Sigmoid colon (tissue), 7 donors: ENCODE results near the gene LHPP. TPM values are rescaled to one million over a fixed set of nuclear protein-coding genes. Genes with fewer than 3 reads are reported as not detected.

Experiments
- DNase-seq: peaks from one replicate; pipeline ENCODE4 v3.0.0-alpha.2; 2019
- H3K27ac ChIP-seq, 4 donors: fragments of 200-600 bp; sonication (generic); one replicate each; pipeline ENCODE4 v1.5.1; 2016 to 2019; ENCODE audit warnings: mild to moderate bottlenecking in 1 of 4
- H3K27me3 ChIP-seq, 3 donors: fragments of 200-600 bp; sonication (generic); one replicate each; pipeline ENCODE4 v1.5.1; 2019; ENCODE audit warnings: mild to moderate bottlenecking in 1 of 3
- H3K36me3 ChIP-seq, 4 donors: fragments of 200-600 bp; sonication (generic); one replicate each; pipeline ENCODE4 v1.5.1; 2016 to 2019
- H3K4me1 ChIP-seq, 4 donors: fragments of 200-600 bp; sonication (generic); one replicate each; pipeline ENCODE4 v1.5.1; 2017 to 2019
- H3K4me3 ChIP-seq, 4 donors: fragments of 200-600 bp; sonication (generic); one replicate each; pipeline ENCODE4 v1.5.1; 2017 to 2019; ENCODE audit warnings: mild to moderate bottlenecking in 2 of 4, moderate library complexity in 1 of 4
- H3K9me3 ChIP-seq, 4 donors: fragments of 200-600 bp in 3 of 4; sonication (generic) in 3 of 4; one replicate each; pipeline versions ENCODE4 v1.5.1 to v1.6.1; 2013 to 2019
- CTCF ChIP-seq, 4 experiments: fragments of 450-650 bp in 3 of 4; fragments of 200-600 bp in 1 of 4; IDR thresholded peaks; one replicate each; pipeline ENCODE4 v1.5.1; 2016 to 2019; ENCODE audit warnings: antibody characterized with exemption in 4 of 4, mild to moderate bottlenecking in 3 of 4, moderate library complexity in 2 of 4
- EP300 ChIP-seq, 4 donors: sonication (generic); formaldehyde crosslinking; IDR thresholded peaks; one replicate each; pipeline ENCODE4 v1.6.1; 2017; ENCODE audit warnings: antibody characterized with exemption in 4 of 4
- POLR2A ChIP-seq, 2 donors: fragments of 450-650 bp; IDR thresholded peaks; one replicate each; pipeline ENCODE4 v1.6.1; 2016; ENCODE audit warnings: antibody characterized with exemption in 2 of 2, mild to moderate bottlenecking in 2 of 2, moderate library complexity in 2 of 2
- POLR2AphosphoS5 ChIP-seq, 4 donors: sonication (generic); formaldehyde crosslinking; IDR thresholded peaks; one replicate each; pipeline ENCODE4 v1.6.1; 2017; ENCODE audit warnings: antibody characterized with exemption in 4 of 4
- WGBS, 2 donors: extraction: QIAGEN DNeasy Blood & Tissue Kit; methylation state at CpG; one replicate each; pipeline ENCODE4 v1.1.7; 2013; 5-methylcytosine and 5-hydroxymethylcytosine counted together
- intact Hi-C: fragments of 100-400 bp; cut with DNase I; formaldehyde crosslinking; loops from one replicate; pipeline ENCODE4 v1.15.1; 2023
- polyA plus RNA-seq, 3 donors: library from polyadenylated mRNA; stranded (reverse); fragments of 200-250 nt; gene quantifications; one replicate each; pipeline ENCODE4 v1.2.3, GENCODE V29; 2013
- total RNA-seq, 4 donors: library from RNA; depleted of rRNA; stranded (reverse); fragments of >200 nt; gene quantifications; one replicate each; pipeline ENCODE4 v1.1.0, GENCODE V29; 2016
- donor health status: healthy with polysubstance abuse.
- donor health status: Bipolar disorder and iron deficiency.
- donor health status: healthy.

LHPP gene
- total and polyA plus RNA-seq, 7 donors: 17.1 to 35.7 (median 20.6) TPM

- TF ChIP-seq EP300 (IDR thresholded peaks at IDR 0.05): no peak
- H3K4me1 ChIP-seq: peaks cover 0 to 78% (median 46%) of the 10 kb centered on the region in 4 donors
- H3K27me3 ChIP-seq: no peaks in the 10 kb centered on the region
These were observed 164.2 kb downstream of the LHPP start for GRCh38 chr10:124625831-124626238.

GRCh38 chr10:124626759-124627380 is 165.2 kb downstream of the LHPP start:
- intact Hi-C loops: no loop called here
- Histone ChIP-seq H3K27ac (no peak overlapping the region), H3K4me3 (no peak overlapping the region), H3K36me3 (peaks cover 0 to 11% (median 1%) of the 10 kb centered on the region in 4 donors), H3K9me3 (no peaks in the 10 kb centered on the region), H3K4me1 (peaks cover 0 to 75% (median 44%) of the 10 kb centered on the region in 4 donors), H3K27me3 (no peaks in the 10 kb centered on the region)
- WGBS, 2 donors: 14 to 45% methylated on average over 13 of the region's 13 CpGs
- no peak for DNase-seq
- TF ChIP-seq POLR2AphosphoS5 (IDR thresholded peaks at IDR 0.05) (no peak), CTCF (IDR thresholded peaks at IDR 0.05) (no peak), EP300 (IDR thresholded peaks at IDR 0.05) (no peak), POLR2A (IDR thresholded peaks at IDR 0.05) (no peak)

More at GRCh38 chr10:124625831-124626238, 164.2 kb downstream of the LHPP start:
- no peak for DNase-seq
- intact Hi-C loops: no loop called here
- H3K9me3 ChIP-seq: no peaks in the 10 kb centered on the region
- no peak overlapping the region for H3K4me3 ChIP-seq
- no peak overlapping the region for H3K27ac ChIP-seq
- 90 to 91% methylated on average over 23 of the region's 23 CpGs for WGBS, 2 donors
- H3K36me3 ChIP-seq: peaks cover 0 to 11% (median 1%) of the 10 kb centered on the region in 4 donors

GRCh38 chr10:124627866-124628675 is 166.4 kb downstream of the LHPP start:
- DNase-seq: no peak
- H3K27ac ChIP-seq: peak overlapping the region; percentile 21 to 59 (median 36)
- intact Hi-C loops: no loop called here
- no peaks in the 10 kb centered on the region for H3K27me3 ChIP-seq
- peaks cover 0 to 2% (median 0%) of the 10 kb centered on the region in 4 donors for H3K36me3 ChIP-seq
- WGBS, 2 donors: 77 to 80% methylated on average over 12 of the region's 12 CpGs
- H3K4me3 ChIP-seq: no peak overlapping the region
- H3K4me1 ChIP-seq: peaks cover 0 to 80% (median 48%) of the 10 kb centered on the region in 4 donors
- no peaks in the 10 kb centered on the region for H3K9me3 ChIP-seq
- no peak for TF ChIP-seq CTCF (IDR thresholded peaks at IDR 0.05)
- no peak for TF ChIP-seq POLR2A (IDR thresholded peaks at IDR 0.05)
- TF ChIP-seq EP300 (IDR thresholded peaks at IDR 0.05): no peak
- TF ChIP-seq POLR2AphosphoS5 (IDR thresholded peaks at IDR 0.05): no peak

- intact Hi-C loops: no loop called here
- Histone ChIP-seq H3K36me3 (no peaks in the 10 kb centered on the region), H3K9me3 (no peaks in the 10 kb centered on the region), H3K4me3 (no peak overlapping the region), H3K4me1 (peaks cover 0 to 80% (median 48%) of the 10 kb centered on the region in 4 donors), H3K27ac (peak overlapping the region; percentile 21 to 59 (median 36)), H3K27me3 (no peaks in the 10 kb centered on the region)
- no peak for DNase-seq
- TF ChIP-seq EP300 (IDR thresholded peaks at IDR 0.05): no peak
- no peak for TF ChIP-seq POLR2AphosphoS5 (IDR thresholded peaks at IDR 0.05)
- TF ChIP-seq CTCF (IDR thresholded peaks at IDR 0.05): no peak
- TF ChIP-seq POLR2A (IDR thresholded peaks at IDR 0.05): no peak
- WGBS, 2 donors: 79 to 89% methylated on average over 9 of the region's 9 CpGs
These were observed 167.0 kb downstream of the LHPP start for GRCh38 chr10:124628676-124629021.

GRCh38 chr10:124629415-124629814 is 167.8 kb downstream of the LHPP start:
- intact Hi-C loops: no loop called here
- no peak for TF ChIP-seq EP300 (IDR thresholded peaks at IDR 0.05)
- no peak for TF ChIP-seq POLR2A (IDR thresholded peaks at IDR 0.05)
- TF ChIP-seq POLR2AphosphoS5 (IDR thresholded peaks at IDR 0.05): no peak
- TF ChIP-seq CTCF (IDR thresholded peaks at IDR 0.05): no peak
- Histone ChIP-seq H3K9me3 (no peaks in the 10 kb centered on the region), H3K27me3 (no peaks in the 10 kb centered on the region), H3K36me3 (no peaks in the 10 kb centered on the region), H3K27ac (peak overlapping the region; percentile 25 to 59 (median 40)), H3K4me3 (no peak overlapping the region), H3K4me1 (peaks cover 0 to 74% (median 45%) of the 10 kb centered on the region in 4 donors)
- DNase-seq: no peak
- WGBS, 2 donors: 70 to 87% methylated on average over 6 of the region's 6 CpGs
